NCI-H2227 (cell line): ENCODE measurements around the gene FAM81B.

ENCODE experiments used
- DNase-seq: peaks from one replicate; lab custom pipeline; 2025; ENCODE audit not compliant: unreplicated experiment; lab: John Stamatoyannopoulos, UW

The FAM81B gene

GRCh38 chr5:95460665-95461064 is 69.5 kb downstream of the FAM81B start:
- no peak for DNase-seq

GRCh38 chr5:95471487-95471886 is 80.3 kb downstream of the FAM81B start:
- DNase-seq, result no peak

GRCh38 chr5:95471942-95472341 is 80.8 kb downstream of the FAM81B start:
- DNase-seq, result no peak

- no peak for DNase-seq
These were observed 93.3 kb downstream of the FAM81B start for GRCh38 chr5:95484421-95484820.

- no peak for DNase-seq
These were observed 95.0 kb downstream of the FAM81B start for GRCh38 chr5:95486191-95486590.

- peak; percentile 1 for DNase-seq
These were observed 96.7 kb downstream of the FAM81B start for GRCh38 chr5:95487880-95488279.
